ENCODE measurements around the gene ABCB9. TPM values are rescaled to one million over a fixed set of nuclear protein-coding genes. Genes with fewer than 3 reads are reported as not detected.
A peak's percentile ranks its signal among the peaks of the same experiment; 100 is the strongest.

Gene ABCB9
- total RNA-seq, 2 donors from 2014 or later = 8.2 to 50.0 TPM

GRCh38 chr12:122902854-122903692 lies 63.2 kb downstream of the ABCB9 start:
- intact Hi-C loops (cut with DNase I) = no loop called here
- TF ChIP-seq POLR2A (IDR thresholded peaks at IDR 0.05) = no peak
- no peak for TF ChIP-seq CTCF (IDR thresholded peaks at IDR 0.05)
- TF ChIP-seq POLR2AphosphoS5 (IDR thresholded peaks at IDR 0.05) = no peak
- Histone ChIP-seq H3K27ac (no peak overlapping the region), H3K4me3 (no peak overlapping the region), H3K4me1 (replicated peaks) (no peaks in the 10 kb centered on the region), H3K27me3 (replicated peaks; ENCODE audit: insufficient read depth) (no peaks in the 10 kb centered on the region), H3K36me3 (no peaks in the 10 kb centered on the region), H3K9me3 (no peaks in the 10 kb centered on the region)
- WGBS = 47% methylated on average over 10 of the region's 10 CpGs
- no peak for DNase-seq (ENCODE audit: low spot score)

GRCh38 chr12:122899887-122900286 lies 66.4 kb downstream of the ABCB9 start:
- DNase-seq (ENCODE audit: low spot score) = no peak
- Histone ChIP-seq H3K36me3 (no peaks in the 10 kb centered on the region), H3K27me3 (replicated peaks; ENCODE audit: insufficient read depth) (no peaks in the 10 kb centered on the region), H3K4me1 (replicated peaks) (no peaks in the 10 kb centered on the region), H3K4me3 (no peak overlapping the region), H3K27ac (no peak overlapping the region), H3K9me3 (no peaks in the 10 kb centered on the region)
- TF ChIP-seq POLR2AphosphoS5 (IDR thresholded peaks at IDR 0.05) = no peak
- no peak for TF ChIP-seq CTCF (IDR thresholded peaks at IDR 0.05)
- intact Hi-C loops (cut with DNase I) = no loop called here
- WGBS = 94% methylated on average over 6 of the region's 6 CpGs

GRCh38 chr12:122896662-122897061 lies 69.6 kb downstream of the ABCB9 start:
- Histone ChIP-seq H3K36me3 (no peaks in the 10 kb centered on the region), H3K4me1 (replicated peaks) (peaks cover 4% of the 10 kb centered on the region), H3K27me3 (replicated peaks; ENCODE audit: insufficient read depth) (no peaks in the 10 kb centered on the region), H3K27ac (no peak overlapping the region), H3K4me3 (no peak overlapping the region), H3K9me3 (no peaks in the 10 kb centered on the region)
- no peak for TF ChIP-seq POLR2A (IDR thresholded peaks at IDR 0.05)
- no peak for TF ChIP-seq CTCF (IDR thresholded peaks at IDR 0.05)
- no peak for DNase-seq (ENCODE audit: low spot score)
- intact Hi-C loops (cut with DNase I) = no loop called here
- 95% methylated on average over 7 of the region's 7 CpGs for WGBS

- Histone ChIP-seq H3K4me3 (peak within 1 kb of the TSS; percentile 89 to 95), H3K27me3 (replicated peaks; ENCODE audit: insufficient read depth) (no peaks in the 10 kb centered on the region), H3K9me3 (no peaks in the 10 kb centered on the region), H3K4me1 (replicated peaks) (peaks cover 10% of the 10 kb centered on the region), H3K27ac (peak within 1 kb of the TSS; percentile 92 to 93), H3K36me3 (no peaks in the 10 kb centered on the region)
- TF ChIP-seq POLR2AphosphoS5 (IDR thresholded peaks at IDR 0.05) (peak; percentile 82), CTCF (IDR thresholded peaks at IDR 0.05) (peak in 2 of 4 experiments; percentile 38 to 40), POLR2A (IDR thresholded peaks at IDR 0.05) (peak; percentile 97)
- intact Hi-C loops (cut with DNase I) = no loop called here
- peak; percentile 64 for DNase-seq (ENCODE audit: low spot score)
- WGBS = 11% methylated on average over 57 of the region's 81 CpGs
Observed at GRCh38 chr12:122895704-122896636, 70.3 kb downstream of the ABCB9 start, which contains the start of gene VPS37B. VPS37B (minus strand) TSS chr12:122896124; CDS start chr12:122896062, 62 bp downstream.

All from prostate gland (tissue), 2 donors.